GM12873 (cell line): ENCODE data around the gene TRIM38.

Experiments
- CTCF ChIP-seq: IDR thresholded peaks from 2 replicates; pipeline ENCODE4 v1.5.1; 2012; ENCODE audit warnings: low read depth, mild to moderate bottlenecking, moderate library complexity, low read length, control low read depth; ENCODE audit not compliant: insufficient read depth; ENCODE audit errors: missing control alignments

Gene TRIM38

GRCh38 chr6:25962149-25963127 lies at the start of gene TRIM38:
TSS of gene TRIM38 (plus strand) at chr6:25962802. CDS start at chr6:25966523, 3,721 bp downstream.
- no peak for TF ChIP-seq CTCF

GRCh38 chr6:25913741-25914140 lies 48.9 kb upstream of the TRIM38 start:
- no peak for TF ChIP-seq CTCF

GRCh38 chr6:25916330-25916729 lies 46.3 kb upstream of the TRIM38 start:
- no peak for TF ChIP-seq CTCF

- TF ChIP-seq CTCF, result no peak
Measured at GRCh38 chr6:25916789-25917490, 45.7 kb upstream of the TRIM38 start.

- no peak for TF ChIP-seq CTCF
Measured at GRCh38 chr6:25918083-25918683, 44.4 kb upstream of the TRIM38 start.

- TF ChIP-seq CTCF, result no peak
Measured at GRCh38 chr6:25919657-25920056, 42.9 kb upstream of the TRIM38 start.
